SU-DHL-6 (cell line): ENCODE results near the gene RAD51B.

Experiments
- CTCF ChIP-seq: fragments of 200-600 bp; sonication (generic); IDR thresholded peaks from one replicate; pipeline ENCODE4 v1.5.1; 2017; ENCODE audit warnings: antibody characterized with exemption, mild to moderate bottlenecking, low read length, moderate library complexity; ENCODE audit not compliant: insufficient read depth, poor library complexity, severe bottlenecking
- EZH2phosphoT487 ChIP-seq: fragments of 200-600 bp; sonication (generic), shearing (Covaris generic); conservative IDR thresholded peaks from 2 replicates; pipeline ENCODE4 v1.6.1; 2018; ENCODE audit warnings: mild to moderate bottlenecking, antibody characterized with exemption, low read length, moderate library complexity, mixed read lengths

GRCh38 chr14:68060198-68060597 lies 240.6 kb downstream of the RAD51B start:
- TF ChIP-seq CTCF (no peak), EZH2phosphoT487 (no peak)
